Epithelial cell of esophagus (primary cell): Measurements from ENCODE around the gene CREBBP.
"Not testable (repeated sequence)": the region's sequence is repeated elsewhere in the genome, so short reads cannot be mapped to it uniquely, and the experiment has no call there.

Source experiments
- DNase-seq: peaks from one replicate; pipeline ENCODE4 v3.0.0; 2010; ENCODE audit warnings: low read depth
- H3K4me3 ChIP-seq: 2 replicates; pipeline ENCODE4 v1.5.1; 2011; ENCODE audit warnings: mild to moderate bottlenecking, low read length, control low read depth
- CTCF ChIP-seq: IDR thresholded peaks from 2 replicates; pipeline ENCODE4 v1.5.1; 2011; ENCODE audit warnings: low read depth, mild to moderate bottlenecking, low read length, control low read depth, inconsistent platforms; ENCODE audit not compliant: insufficient read depth; ENCODE audit errors: missing control alignments

The CREBBP gene

GRCh38 chr16:3904875-3905274, 24.4 kb upstream of the CREBBP start:
- no peak for TF ChIP-seq CTCF
- DNase-seq: no peak
- H3K4me3 ChIP-seq: no peak overlapping the region

GRCh38 chr16:3890091-3890490, 9.6 kb upstream of the CREBBP start:
- no peak for DNase-seq
- TF ChIP-seq CTCF: no peak
- no peak overlapping the region for H3K4me3 ChIP-seq

GRCh38 chr16:3889059-3889458, 8.5 kb upstream of the CREBBP start:
- no peak for DNase-seq
- no peak overlapping the region for H3K4me3 ChIP-seq
- TF ChIP-seq CTCF: no peak

- not testable (repeated sequence) for H3K4me3 ChIP-seq, DNase-seq
These were observed 5.5 kb upstream of the CREBBP start for GRCh38 chr16:3885999-3886398.

- TF ChIP-seq CTCF: no peak
- no peak for DNase-seq
- H3K4me3 ChIP-seq: no peak overlapping the region
These were observed 3.9 kb upstream of the CREBBP start for GRCh38 chr16:3884398-3884797.

- TF ChIP-seq CTCF: no peak
- no peak overlapping the region for H3K4me3 ChIP-seq
- no peak for DNase-seq
These were observed 2.0 kb upstream of the CREBBP start for GRCh38 chr16:3882531-3882930.

GRCh38 chr16:3881499-3881990, 1.0 kb upstream of the CREBBP start:
- H3K4me3 ChIP-seq: peak overlapping the region; percentile 74
- no peak for TF ChIP-seq CTCF
- peak; percentile 57 for DNase-seq
